Natural killer cell (primary cell): ENCODE measurements around the gene IQCF6. TPM values are rescaled to one million over a fixed set of nuclear protein-coding genes. Genes with fewer than 3 reads are reported as not detected.

Experiments used
- ATAC-seq, 3 donors: fragments of 150-1000 bp in 2 of 3; fragments of 200-7000 bp in 1 of 3; cut with Tn5 transposase; 1 replicate in 1 of 3; 2 replicates in 2 of 3; pipeline ENCODE4 v1.10.0; 2021; ENCODE audit warnings: mild to moderate bottlenecking in 2 of 3, moderate library complexity in 2 of 3
- DNase-seq, 2 donors: peaks; one replicate each; pipeline versions ENCODE4 v3.0.0 to v3.0.0-alpha.2; 2013 to 2021; ENCODE audit warnings: mixed read lengths in 1 of 2
- H3K27ac ChIP-seq: one replicate; pipeline ENCODE4 v1.5.1; 2013; ENCODE audit warnings: mild to moderate bottlenecking, low read length
- H3K27me3 ChIP-seq: one replicate; pipeline ENCODE4 v1.6.1; 2013; ENCODE audit warnings: low read length; ENCODE audit not compliant: control insufficient read depth, insufficient read depth
- H3K36me3 ChIP-seq: one replicate; pipeline ENCODE4 v1.6.1; 2013; ENCODE audit warnings: low read length; ENCODE audit not compliant: control insufficient read depth, insufficient read depth
- H3K4me1 ChIP-seq: one replicate; pipeline ENCODE4 v1.6.1; 2013; ENCODE audit warnings: low read length; ENCODE audit not compliant: control insufficient read depth, insufficient read depth
- H3K4me3 ChIP-seq: one replicate; pipeline ENCODE4 v1.5.1; 2013; ENCODE audit warnings: low read length
- H3K9me3 ChIP-seq: one replicate; pipeline ENCODE4 v1.6.1; 2013; ENCODE audit warnings: low read length; ENCODE audit not compliant: control insufficient read depth, insufficient read depth
- H3K27ac Mint-ChIP-seq, 2 donors: one replicate each; pipeline ENCODE4 v1.8.0; 2022; ENCODE audit warnings: mild to moderate bottlenecking in 2 of 2, mixed read lengths in 2 of 2, moderate library complexity in 1 of 2
- H3K27me3 Mint-ChIP-seq, 2 donors: one replicate each; pipeline ENCODE4 v1.8.0; 2022; ENCODE audit warnings: low read depth in 2 of 2, mixed read lengths in 2 of 2
- H3K36me3 Mint-ChIP-seq: one replicate; pipeline ENCODE4 v1.8.0; 2022; ENCODE audit warnings: mixed read lengths
- H3K4me1 Mint-ChIP-seq, 2 donors: one replicate each; pipeline ENCODE4 v1.8.0; 2022; ENCODE audit warnings: mixed read lengths in 2 of 2
- H3K4me3 Mint-ChIP-seq: one replicate; pipeline ENCODE4 v1.8.0; 2022; ENCODE audit warnings: mild to moderate bottlenecking, moderate library complexity, mixed read lengths
- H3K9me3 Mint-ChIP-seq, 2 donors: one replicate each; pipeline ENCODE4 v1.8.0; 2022; ENCODE audit warnings: mixed read lengths in 2 of 2
- CTCF ChIP-seq: fragments of 200-600 bp; IDR thresholded peaks from one replicate; pipeline ENCODE4 v1.8.0; 2022; ENCODE audit warnings: antibody characterized with exemption
- WGBS: methylation state at CpG from one replicate; pipeline ENCODE4 v1.1.7; 2013; ENCODE audit warnings: missing lambda C conversion rate; ENCODE audit not compliant: insufficient coverage; 5-methylcytosine and 5-hydroxymethylcytosine counted together
- intact Hi-C: fragments of 100-400 bp; cut with micrococcal nuclease; formaldehyde crosslinking; loops from one replicate; pipeline ENCODE4 v1.14.2; 2022
- total RNA-seq, 4 donors: library from RNA; stranded (reverse); fragments of 120-200 nt in 1 of 4; gene quantifications; one replicate each; pipeline versions ENCODE4 v1.2.3 to v1.2.4, GENCODE V29; 2013 to 2022

The IQCF6 gene
- total RNA-seq, 3 donors from 2014 or later (not counting 1 experiment from before 2014, with no cell fraction given) = not detected

GRCh38 chr3:51735950-51736349 is 43.1 kb downstream of the IQCF6 start:
- no peaks in the 10 kb centered on the region for H3K4me1 ChIP-seq
- no peaks in the 10 kb centered on the region for H3K9me3 Mint-ChIP-seq
- 75% methylated on average over 2 of the region's 2 CpGs for WGBS
- no peaks in the 10 kb centered on the region for H3K9me3 ChIP-seq
- peaks cover 9 to 16% of the 10 kb centered on the region in 2 donors for H3K27me3 Mint-ChIP-seq
- TF ChIP-seq CTCF = no peak
- DNase-seq (no peak), ATAC-seq (no peak)
- no peak overlapping the region for H3K4me3 ChIP-seq
- H3K27ac Mint-ChIP-seq = no peak overlapping the region
- H3K36me3 Mint-ChIP-seq = no peaks in the 10 kb centered on the region
- peaks cover 3% of the 10 kb centered on the region for H3K27me3 ChIP-seq
- peaks cover 10% of the 10 kb centered on the region in 2 donors for H3K4me1 Mint-ChIP-seq
- no peaks in the 10 kb centered on the region for H3K36me3 ChIP-seq
- intact Hi-C loops = no loop called here
- H3K4me3 Mint-ChIP-seq = no peak overlapping the region
- H3K27ac ChIP-seq = no peak overlapping the region

GRCh38 chr3:51735039-51735438 is 44.0 kb downstream of the IQCF6 start:
- H3K27ac Mint-ChIP-seq = no peak overlapping the region
- no CpG with 5 or more reads among the region's 3 CpGs for WGBS
- no peak for TF ChIP-seq CTCF
- Histone ChIP-seq H3K36me3 (no peaks in the 10 kb centered on the region), H3K9me3 (no peaks in the 10 kb centered on the region), H3K27ac (no peak overlapping the region), H3K4me1 (no peaks in the 10 kb centered on the region), H3K27me3 (peaks cover 3% of the 10 kb centered on the region), H3K4me3 (no peak overlapping the region)
- no peaks in the 10 kb centered on the region for H3K36me3 Mint-ChIP-seq
- DNase-seq = no peak
- H3K9me3 Mint-ChIP-seq = no peaks in the 10 kb centered on the region
- H3K27me3 Mint-ChIP-seq = peaks cover 9 to 21% of the 10 kb centered on the region in 2 donors
- H3K4me1 Mint-ChIP-seq = peaks cover 10% of the 10 kb centered on the region in 2 donors
- ATAC-seq = no peak
- intact Hi-C loops = no loop called here
- no peak overlapping the region for H3K4me3 Mint-ChIP-seq

GRCh38 chr3:51734572-51734907 is 44.5 kb downstream of the IQCF6 start:
- peak in 1 of 3 donors; percentile 25 for ATAC-seq
- Mint-ChIP-seq H3K27me3 (peaks cover 9 to 21% of the 10 kb centered on the region in 2 donors), H3K27ac (no peak overlapping the region), H3K9me3 (no peaks in the 10 kb centered on the region), H3K4me3 (no peak overlapping the region), H3K36me3 (no peaks in the 10 kb centered on the region), H3K4me1 (peaks cover 10% of the 10 kb centered on the region in 2 donors)
- no peak overlapping the region for H3K4me3 ChIP-seq
- no peak for TF ChIP-seq CTCF
- no peaks in the 10 kb centered on the region for H3K4me1 ChIP-seq
- DNase-seq = peak in 1 of 2 donors; percentile 19
- intact Hi-C loops = no loop called here
- H3K36me3 ChIP-seq = no peaks in the 10 kb centered on the region
- no peak overlapping the region for H3K27ac ChIP-seq
- H3K9me3 ChIP-seq = no peaks in the 10 kb centered on the region
- 20% methylated on average over 3 of the region's 3 CpGs for WGBS
- H3K27me3 ChIP-seq = peaks cover 3% of the 10 kb centered on the region

GRCh38 chr3:51733859-51734571 is 45.0 kb downstream of the IQCF6 start:
- 78% methylated on average over 2 of the region's 4 CpGs for WGBS
- H3K27me3 ChIP-seq = peaks cover 3% of the 10 kb centered on the region
- H3K27me3 Mint-ChIP-seq = peaks cover 12 to 21% of the 10 kb centered on the region in 2 donors
- no peaks in the 10 kb centered on the region for H3K4me1 ChIP-seq
- H3K27ac ChIP-seq = no peak overlapping the region
- no peaks in the 10 kb centered on the region for H3K36me3 Mint-ChIP-seq
- H3K9me3 ChIP-seq = no peaks in the 10 kb centered on the region
- peaks cover 10% of the 10 kb centered on the region in 2 donors for H3K4me1 Mint-ChIP-seq
- no peak for DNase-seq
- H3K4me3 ChIP-seq = no peak overlapping the region
- intact Hi-C loops = no loop called here
- no peak overlapping the region for H3K27ac Mint-ChIP-seq
- no peaks in the 10 kb centered on the region for H3K36me3 ChIP-seq
- H3K9me3 Mint-ChIP-seq = no peaks in the 10 kb centered on the region
- no peak for TF ChIP-seq CTCF
- H3K4me3 Mint-ChIP-seq = no peak overlapping the region
- no peak for ATAC-seq
